Prostate gland (tissue), 2 donors: ENCODE measurements around the gene HIC2. TPM values are rescaled to one million over a fixed set of nuclear protein-coding genes. Genes with fewer than 3 reads are reported as not detected.
"Not testable (repeated sequence)": the region's sequence is repeated elsewhere in the genome, so short reads cannot be mapped to it uniquely, and the experiment has no call there.

Experiments
- DNase-seq: peaks from one replicate; pipeline ENCODE4 v3.0.0-alpha.2; 2019; ENCODE audit warnings: low spot score
- H3K27ac ChIP-seq, 2 donors: fragments of 200-600 bp; sonication (generic); 2 replicates each; pipeline ENCODE4 v1.5.1; 2017 to 2019
- H3K27me3 ChIP-seq: fragments of 200-600 bp; sonication (generic); replicated peaks from 2 replicates; pipeline ENCODE4 v1.5.1; 2019; ENCODE audit not compliant: insufficient read depth
- H3K36me3 ChIP-seq, 2 donors: fragments of 200-600 bp; sonication (generic); 1 replicate in 1 of 2; 2 replicates in 1 of 2; pipeline versions ENCODE4 v1.5.1 to v1.8.1; 2017 to 2019
- H3K4me1 ChIP-seq: fragments of 200-600 bp; sonication (generic); replicated peaks from 2 replicates; pipeline ENCODE4 v1.5.1; 2019
- H3K4me3 ChIP-seq, 2 donors: fragments of 200-600 bp; sonication (generic); 2 replicates each; pipeline ENCODE4 v1.5.1; 2017 to 2019
- H3K9me3 ChIP-seq: fragments of 200-600 bp; sonication (generic); 2 replicates; pipeline ENCODE4 v1.5.1; 2017
- WGBS: methylation state at CpG from one replicate; pipeline ENCODE4 v1.1.5; 2018; 5-methylcytosine and 5-hydroxymethylcytosine counted together
- intact Hi-C: fragments of 100-400 bp; cut with DNase I; formaldehyde crosslinking; loops from one replicate; pipeline ENCODE4 v1.14.2; 2022
- total RNA-seq, 2 donors: library from RNA; depleted of rRNA; stranded (reverse); fragments of >200 nt; gene quantifications; one replicate each; pipeline ENCODE4 v1.1.0, GENCODE V29; 2016

The HIC2 gene
- total RNA-seq, 2 donors from 2014 or later, result 2.3 to 16.8 TPM

GRCh38 chr22:21467337-21468193 lies 50.4 kb downstream of the HIC2 start, which contains the start of gene TMEM191C:
TSS of gene TMEM191C (plus strand) at chr22:21467387. CDS start at chr22:21467460, 73 bp downstream.
- H3K36me3 ChIP-seq, H3K9me3 ChIP-seq, intact Hi-C loops, H3K4me1 ChIP-seq, H3K27me3 ChIP-seq, DNase-seq: not testable (repeated sequence)
- Histone ChIP-seq H3K4me3 (peak within 1 kb of the TSS; percentile 22 to 34), H3K27ac (peak within 1 kb of the TSS in 1 of 2 donors; percentile 65)
- WGBS, result no CpG with 5 or more reads among the region's 74 CpGs

GRCh38 chr22:21468194-21469096 lies 51.3 kb downstream of the HIC2 start:
- WGBS, result 8% methylated on average over 2 of the region's 60 CpGs
- DNase-seq, result peak; percentile 87
- H3K27ac ChIP-seq, result peak overlapping the region in 1 of 2 donors; percentile 65

GRCh38 chr22:21469097-21469994 lies 52.2 kb downstream of the HIC2 start:
- intact Hi-C loops, result not testable (repeated sequence)

More at GRCh38 chr22:21468194-21469096, 51.3 kb downstream of the HIC2 start:
- intact Hi-C loops, H3K27me3 ChIP-seq, H3K9me3 ChIP-seq, H3K4me1 ChIP-seq, H3K36me3 ChIP-seq: not testable (repeated sequence)
- peak overlapping the region; percentile 22 to 34 for H3K4me3 ChIP-seq

DNA sequence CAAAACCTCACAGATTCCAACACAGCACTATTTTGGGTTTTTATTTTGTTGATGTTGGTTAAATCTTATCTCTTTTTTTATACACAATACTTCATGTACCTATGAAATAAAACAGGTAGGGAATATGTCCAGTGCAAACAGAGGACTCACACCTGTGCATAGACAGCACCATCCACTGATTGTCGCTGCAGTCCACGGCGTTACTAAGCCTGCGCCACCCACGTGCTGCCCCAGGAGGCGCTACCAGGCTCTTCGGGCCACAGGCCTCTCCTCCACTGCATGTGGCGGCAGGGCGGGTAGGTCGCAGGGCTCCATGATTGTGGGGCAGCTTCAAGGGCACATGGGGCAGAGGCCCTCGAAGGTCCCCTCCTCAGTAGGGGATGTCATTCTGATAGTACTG lies 55.8 kb downstream of the HIC2 start:
- WGBS, result no CpG with 5 or more reads among the region's 11 CpGs
- H3K36me3 ChIP-seq, intact Hi-C loops: not testable (repeated sequence)

More at GRCh38 chr22:21469097-21469994, 52.2 kb downstream of the HIC2 start:
- not testable (repeated sequence) for H3K36me3 ChIP-seq, H3K27ac ChIP-seq, H3K4me3 ChIP-seq, H3K4me1 ChIP-seq, H3K27me3 ChIP-seq, H3K9me3 ChIP-seq, DNase-seq
- no CpG with 5 or more reads among the region's 87 CpGs for WGBS

DNA sequence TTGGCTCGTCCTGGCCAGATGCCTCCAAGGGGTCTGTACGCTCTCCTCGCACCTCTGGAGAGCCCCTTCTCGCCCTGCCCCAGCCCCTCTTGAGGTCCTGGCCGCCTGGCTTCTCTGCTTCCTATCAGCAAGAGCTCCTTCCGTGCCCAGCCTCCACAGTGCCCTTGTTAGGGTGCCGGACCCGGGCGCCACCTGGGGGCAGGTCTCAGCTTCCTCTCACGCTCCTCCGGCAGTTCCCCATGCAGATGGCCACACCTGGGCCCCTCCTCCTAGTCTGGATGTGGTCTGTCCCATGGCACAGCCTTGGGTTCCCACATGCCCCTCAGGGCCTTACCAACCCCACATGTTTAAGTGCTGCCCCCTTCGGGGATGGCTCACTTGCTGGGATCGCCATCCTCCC lies 56.5 kb downstream of the HIC2 start:
- intact Hi-C loops, H3K27ac ChIP-seq, H3K9me3 ChIP-seq, H3K4me1 ChIP-seq, H3K36me3 ChIP-seq, DNase-seq, H3K4me3 ChIP-seq, H3K27me3 ChIP-seq: not testable (repeated sequence)
- WGBS, result no CpG with 5 or more reads among the region's 13 CpGs

More for the DNA sequence above, 55.8 kb downstream of the HIC2 start:
- H3K9me3 ChIP-seq, DNase-seq, H3K27me3 ChIP-seq, H3K4me1 ChIP-seq, H3K4me3 ChIP-seq, H3K27ac ChIP-seq: not testable (repeated sequence)

GRCh38 chr22:21484039-21484438 lies 66.9 kb downstream of the HIC2 start:
- H3K4me3 ChIP-seq, H3K27ac ChIP-seq, DNase-seq, H3K9me3 ChIP-seq, H3K27me3 ChIP-seq, H3K36me3 ChIP-seq, H3K4me1 ChIP-seq, intact Hi-C loops: not testable (repeated sequence)
- 85% methylated on average over 4 of the region's 14 CpGs for WGBS

- H3K27me3 ChIP-seq, intact Hi-C loops: not testable (repeated sequence)
- WGBS, result no CpG with 5 or more reads among the region's 17 CpGs
Measured at GRCh38 chr22:21487723-21488122, 70.6 kb downstream of the HIC2 start.

DNA sequence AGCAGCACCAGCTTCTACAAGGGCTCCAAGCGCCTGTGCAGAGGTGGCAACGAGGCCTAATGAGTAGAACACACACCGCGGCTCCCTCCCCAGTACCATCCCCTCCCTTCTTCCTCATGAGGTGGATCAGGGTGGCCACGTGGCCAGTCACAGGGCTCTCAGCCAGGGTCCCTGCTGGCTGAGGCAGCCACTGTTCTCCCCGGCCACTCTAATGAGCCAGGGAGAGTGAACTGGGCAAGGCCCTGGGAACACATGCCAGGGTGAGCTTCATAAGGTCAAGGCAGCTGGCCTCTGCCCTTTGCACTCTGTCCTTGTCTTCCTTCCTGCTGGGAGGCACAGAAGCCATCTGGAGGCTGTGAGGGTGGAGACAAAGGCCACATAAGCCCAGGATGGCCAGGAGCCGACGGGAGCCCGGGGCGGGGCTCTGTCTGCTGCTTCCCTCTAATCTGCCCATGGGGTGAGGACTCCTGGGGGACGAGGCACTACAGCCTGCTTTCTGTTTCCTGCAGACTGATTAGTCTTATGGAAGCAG lies 72.0 kb downstream of the HIC2 start:
- no CpG with 5 or more reads among the region's 11 CpGs for WGBS
- H3K36me3 ChIP-seq, H3K4me3 ChIP-seq, DNase-seq, intact Hi-C loops, H3K27ac ChIP-seq, H3K9me3 ChIP-seq, H3K27me3 ChIP-seq, H3K4me1 ChIP-seq: not testable (repeated sequence)

More at GRCh38 chr22:21487723-21488122, 70.6 kb downstream of the HIC2 start:
- H3K36me3 ChIP-seq, H3K4me1 ChIP-seq, DNase-seq, H3K4me3 ChIP-seq, H3K27ac ChIP-seq, H3K9me3 ChIP-seq: not testable (repeated sequence)

DNA sequence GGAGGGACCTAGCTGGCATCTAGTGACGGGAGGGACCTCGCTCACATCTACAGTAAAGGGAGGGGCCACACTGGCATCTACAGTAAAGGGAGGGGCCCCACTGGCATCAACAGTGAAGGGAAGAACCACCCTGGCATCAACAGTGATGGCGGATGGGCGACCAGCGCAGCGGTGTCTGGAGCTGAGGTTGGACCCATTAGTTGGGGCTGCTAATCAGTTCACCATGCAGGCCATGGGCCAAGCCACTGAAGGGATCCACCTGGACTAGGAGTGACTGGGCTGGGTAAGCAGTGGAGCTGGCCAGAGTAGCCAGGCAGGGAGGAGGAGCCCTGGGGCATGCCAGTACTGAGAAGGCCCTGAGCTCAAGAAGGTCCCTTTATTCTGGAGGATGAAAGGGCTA lies 73.4 kb downstream of the HIC2 start:
- no CpG with 5 or more reads among the region's 6 CpGs for WGBS
- H3K4me1 ChIP-seq, H3K27me3 ChIP-seq, H3K27ac ChIP-seq, H3K9me3 ChIP-seq, intact Hi-C loops, H3K36me3 ChIP-seq, H3K4me3 ChIP-seq, DNase-seq: not testable (repeated sequence)

DNA sequence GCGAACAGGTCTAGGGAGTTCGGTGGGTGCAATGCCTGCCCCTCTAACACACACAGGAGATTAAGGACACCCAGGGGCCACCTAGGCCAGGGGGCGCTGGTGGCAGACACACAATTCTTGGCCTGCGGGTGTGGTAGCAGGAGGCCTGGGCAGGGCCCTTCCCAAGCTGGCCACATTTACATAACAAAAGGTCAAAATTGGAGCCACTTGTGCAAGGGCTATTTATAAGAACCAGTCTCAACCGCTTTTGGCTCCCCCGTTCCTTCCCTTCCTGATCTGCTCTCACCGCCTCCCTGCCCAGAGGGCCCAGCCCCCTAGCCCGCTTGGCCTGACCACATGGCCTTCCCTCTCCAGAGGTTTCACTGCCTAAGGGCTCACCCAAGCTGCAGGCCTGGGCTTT lies 75.1 kb downstream of the HIC2 start:
- H3K36me3 ChIP-seq, DNase-seq, H3K4me1 ChIP-seq, intact Hi-C loops, H3K9me3 ChIP-seq, H3K27ac ChIP-seq, H3K27me3 ChIP-seq, H3K4me3 ChIP-seq: not testable (repeated sequence)
- no CpG with 5 or more reads among the region's 8 CpGs for WGBS
